K562 (cell line): ENCODE measurements around the gene MLH1.

Experiments
- EZH2 ChIP-seq: IDR thresholded peaks from 2 replicates; pipeline ENCODE4 v1.6.1; 2012; ENCODE audit warnings: low read depth, mild to moderate bottlenecking, inconsistent platforms, low read length, borderline replicate concordance
- HCFC1 ChIP-seq: IDR thresholded peaks from 2 replicates; pipeline ENCODE4 v1.6.1; 2012; ENCODE audit warnings: low read depth, low read length, improper control_type of control experiment
- ZNF184 ChIP-seq: sonication (generic); formaldehyde crosslinking; IDR thresholded peaks from 2 replicates; pipeline ENCODE4 v1.5.0; 2020; ENCODE audit warnings: missing genetic modification reagents
- TF ChIP-seq, protein P1 (sequence below): fragments of 250-450 bp; sonication (Bioruptor Pico); IDR thresholded peaks from 2 replicates; pipeline ENCODE4 v1.4.0; 2020

DNA sequence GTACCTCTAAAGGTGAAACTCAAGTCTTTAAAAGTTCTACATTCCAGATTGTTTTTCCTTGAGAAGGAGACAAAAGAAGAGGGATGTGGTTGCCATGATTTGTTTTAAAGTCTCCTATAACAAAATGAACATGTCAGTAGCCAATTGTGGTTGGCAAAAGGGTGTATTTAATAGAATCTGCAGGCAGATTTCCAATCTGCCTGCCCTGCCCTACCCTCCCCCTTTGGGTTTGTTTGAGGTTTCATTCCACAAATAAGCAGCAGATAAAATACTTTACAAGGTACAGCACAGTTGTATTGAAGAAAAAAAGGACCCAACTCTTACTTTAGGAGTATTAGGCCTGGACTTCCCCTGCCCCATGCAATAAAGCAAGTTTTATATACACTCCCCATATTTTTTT is 59.5 kb downstream of the MLH1 start:
- TF ChIP-seq EZH2 (no peak), ZNF184 (CRISPR knock-in tag) (no peak), HCFC1 (no peak)
- TF ChIP-seq, protein P1, sequence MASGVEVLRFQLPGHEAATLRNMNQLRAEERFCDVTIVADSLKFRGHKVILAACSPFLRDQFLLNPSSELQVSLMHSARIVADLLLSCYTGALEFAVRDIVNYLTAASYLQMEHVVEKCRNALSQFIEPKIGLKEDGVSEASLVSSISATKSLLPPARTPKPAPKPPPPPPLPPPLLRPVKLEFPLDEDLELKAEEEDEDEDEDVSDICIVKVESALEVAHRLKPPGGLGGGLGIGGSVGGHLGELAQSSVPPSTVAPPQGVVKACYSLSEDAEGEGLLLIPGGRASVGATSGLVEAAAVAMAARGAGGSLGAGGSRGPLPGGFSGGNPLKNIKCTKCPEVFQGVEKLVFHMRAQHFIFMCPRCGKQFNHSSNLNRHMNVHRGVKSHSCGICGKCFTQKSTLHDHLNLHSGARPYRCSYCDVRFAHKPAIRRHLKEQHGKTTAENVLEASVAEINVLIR = no peak
